ENCODE data around the gene NAT9.

GRCh38 chr17:74786431-74787055, 10.4 kb upstream of the NAT9 start:
- no peak for TF ChIP-seq CTCF (IDR thresholded peaks at IDR 0.05)
- no peak for TF ChIP-seq RARB (CRISPR knock-in tag; IDR thresholded peaks at IDR 0.05)
- TF ChIP-seq POLR2A (IDR thresholded peaks at IDR 0.05; ENCODE audit: low read length), result no peak
- no peak for TF ChIP-seq BCL3 (IDR thresholded peaks at IDR 0.05)
- no peak for TF ChIP-seq NFE2L2 (conservative IDR thresholded peaks at IDR 0.05; ENCODE audit: low read length)

Measured in A549 (cell line).